HFF-Myc (cell line): ENCODE measurements around the gene MKI67.
"Not testable (repeated sequence)": the region's sequence is repeated elsewhere in the genome, so short reads cannot be mapped to it uniquely, and the experiment has no call there.

ENCODE experiments used
- DNase-seq: peaks from one replicate; pipeline ENCODE4 v3.0.0-alpha.2; 2011; ENCODE audit warnings: low read depth; ENCODE audit errors: extremely low read depth
- H3K4me3 ChIP-seq: replicated peaks from 2 replicates; pipeline ENCODE4 v1.5.1; 2011; ENCODE audit warnings: low read depth, mild to moderate bottlenecking, control low read depth, low read length
- TF ChIP-seq, protein P1 (sequence below): IDR thresholded peaks from 2 replicates; pipeline ENCODE4 v1.5.1; 2012; ENCODE audit warnings: mild to moderate bottlenecking, low read depth, low read length, control low read depth; ENCODE audit errors: missing control alignments

MKI67 gene

GRCh38 chr10:128149267-128150014 is 23.2 kb upstream of the MKI67 start:
- H3K4me3 ChIP-seq: no peak overlapping the region
- TF ChIP-seq, protein P1, sequence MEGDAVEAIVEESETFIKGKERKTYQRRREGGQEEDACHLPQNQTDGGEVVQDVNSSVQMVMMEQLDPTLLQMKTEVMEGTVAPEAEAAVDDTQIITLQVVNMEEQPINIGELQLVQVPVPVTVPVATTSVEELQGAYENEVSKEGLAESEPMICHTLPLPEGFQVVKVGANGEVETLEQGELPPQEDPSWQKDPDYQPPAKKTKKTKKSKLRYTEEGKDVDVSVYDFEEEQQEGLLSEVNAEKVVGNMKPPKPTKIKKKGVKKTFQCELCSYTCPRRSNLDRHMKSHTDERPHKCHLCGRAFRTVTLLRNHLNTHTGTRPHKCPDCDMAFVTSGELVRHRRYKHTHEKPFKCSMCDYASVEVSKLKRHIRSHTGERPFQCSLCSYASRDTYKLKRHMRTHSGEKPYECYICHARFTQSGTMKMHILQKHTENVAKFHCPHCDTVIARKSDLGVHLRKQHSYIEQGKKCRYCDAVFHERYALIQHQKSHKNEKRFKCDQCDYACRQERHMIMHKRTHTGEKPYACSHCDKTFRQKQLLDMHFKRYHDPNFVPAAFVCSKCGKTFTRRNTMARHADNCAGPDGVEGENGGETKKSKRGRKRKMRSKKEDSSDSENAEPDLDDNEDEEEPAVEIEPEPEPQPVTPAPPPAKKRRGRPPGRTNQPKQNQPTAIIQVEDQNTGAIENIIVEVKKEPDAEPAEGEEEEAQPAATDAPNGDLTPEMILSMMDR: no peak
- DNase-seq: no peak

DNA sequence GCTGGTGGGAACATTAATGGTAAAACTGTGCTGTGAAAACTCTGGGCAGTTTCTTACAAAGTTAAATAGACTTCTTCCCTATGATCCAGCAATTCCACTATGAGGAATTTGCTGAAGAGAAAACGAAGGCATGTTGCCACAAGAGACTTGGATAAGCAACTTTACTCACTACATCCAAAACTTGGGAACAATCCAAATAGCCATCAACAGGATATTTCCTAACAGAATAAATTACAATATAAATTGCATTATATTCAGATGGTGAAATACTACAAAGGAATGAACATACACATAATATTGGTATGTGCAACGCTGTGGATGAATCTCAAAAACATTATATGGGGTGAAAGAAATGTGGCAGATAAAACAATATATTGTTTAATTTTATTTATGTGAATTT is 21.4 kb upstream of the MKI67 start:
- no peak overlapping the region for H3K4me3 ChIP-seq
- TF ChIP-seq, protein P1: no peak
- DNase-seq: no peak

- TF ChIP-seq, protein P1: no peak
- no peak for DNase-seq
- H3K4me3 ChIP-seq: no peak overlapping the region
Measured at GRCh38 chr10:128147064-128147463, 20.8 kb upstream of the MKI67 start.

- H3K4me3 ChIP-seq: no peak overlapping the region
- TF ChIP-seq, protein P1: no peak
- no peak for DNase-seq
Measured at GRCh38 chr10:128144547-128144946, 18.3 kb upstream of the MKI67 start.

DNA sequence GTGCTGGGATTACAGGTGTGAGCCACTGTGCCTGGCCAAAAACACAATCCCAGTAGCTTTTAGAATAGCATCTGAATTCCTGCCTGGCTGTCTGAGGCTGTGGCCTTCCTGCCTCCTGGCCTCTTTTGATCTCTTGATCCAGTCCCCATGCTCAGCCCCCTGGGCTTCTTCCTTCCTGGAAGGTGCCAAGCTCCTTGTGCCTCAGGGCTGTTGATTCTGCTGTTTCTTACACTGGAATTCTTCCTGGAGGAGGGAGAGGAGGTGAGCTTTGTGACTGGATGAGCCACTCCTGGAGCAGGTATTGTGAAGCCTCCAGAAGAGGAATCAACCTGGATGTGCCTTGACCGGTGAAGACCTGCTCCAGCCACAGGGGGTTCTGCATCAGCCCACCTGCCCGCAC is 17.3 kb upstream of the MKI67 start:
- TF ChIP-seq, protein P1: no peak
- no peak overlapping the region for H3K4me3 ChIP-seq
- DNase-seq: no peak

DNA sequence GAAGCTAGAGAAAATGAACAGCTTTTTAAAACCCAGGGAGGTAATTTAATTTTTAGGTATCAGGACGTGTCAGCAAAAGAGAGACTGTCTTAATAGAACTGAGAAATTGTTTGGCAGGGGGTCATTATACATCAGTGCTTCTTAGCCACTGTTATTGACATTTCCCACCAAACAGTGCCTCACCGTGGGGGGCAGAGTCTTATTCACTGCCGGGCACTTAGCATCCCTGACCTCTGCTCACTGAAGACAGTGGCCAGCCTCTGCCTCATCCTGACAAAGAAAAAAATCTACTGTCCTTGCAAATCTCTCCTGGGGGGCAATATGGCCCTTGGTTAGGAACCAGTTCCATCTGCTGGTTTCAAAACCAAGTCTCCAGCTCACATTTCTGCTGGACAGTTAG is 14.2 kb upstream of the MKI67 start:
- H3K4me3 ChIP-seq: no peak overlapping the region
- TF ChIP-seq, protein P1: no peak
- DNase-seq: no peak

DNA sequence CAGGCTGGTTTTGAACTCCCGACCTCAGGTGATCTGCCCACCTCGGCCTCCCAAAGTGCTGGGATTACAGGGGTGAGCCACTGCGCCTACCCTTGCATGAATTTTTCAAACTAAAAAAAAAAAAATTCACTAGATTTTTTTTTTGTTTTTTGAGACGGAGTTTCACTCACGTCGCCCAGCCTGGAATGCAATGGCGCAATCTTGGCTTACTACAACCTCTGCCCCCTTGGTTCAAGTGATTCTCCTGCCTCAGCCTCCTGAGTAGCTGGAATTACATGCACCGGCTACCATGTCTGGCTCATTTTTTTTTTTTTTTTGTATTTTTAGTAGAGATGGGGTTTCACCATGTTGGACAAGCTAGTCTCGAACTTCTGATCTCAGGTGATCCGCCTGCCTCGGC is 12.2 kb upstream of the MKI67 start:
- not testable (repeated sequence) for DNase-seq

More for the DNA sequence above, 12.2 kb upstream of the MKI67 start:
- not testable (repeated sequence) for H3K4me3 ChIP-seq
